WTC11 (cell line): ENCODE measurements around the gene KLK13.

Source experiments
- CTCF ChIP-seq: fragments of 200-600 bp; IDR thresholded peaks from 2 replicates; pipeline ENCODE4 v1.8.0; 2022; ENCODE audit warnings: antibody characterized with exemption
- ETV6 ChIP-seq: sonication (generic); formaldehyde crosslinking; IDR thresholded peaks from 2 replicates; pipeline ENCODE4 v1.8.1; 2022; ENCODE audit warnings: mild to moderate bottlenecking, missing genetic modification reagents
- FOXP1 ChIP-seq: sonication (generic); formaldehyde crosslinking; IDR thresholded peaks from 2 replicates; pipeline ENCODE4 v1.8.0; 2022; ENCODE audit warnings: missing genetic modification reagents, mild to moderate bottlenecking, moderate library complexity, borderline replicate concordance
- USF2 ChIP-seq: sonication (generic); formaldehyde crosslinking; IDR thresholded peaks from 2 replicates; pipeline ENCODE4 v1.8.1; 2023; ENCODE audit warnings: mild to moderate bottlenecking, missing genetic modification reagents, moderate library complexity

GRCh38 chr19:51016798-51017683, 47.9 kb downstream of the KLK13 start:
- TF ChIP-seq CTCF (peak; percentile 81), USF2 (no peak), FOXP1 (CRISPR knock-in tag) (0 out of 2 replicates have a peak, but pooled peaks have one; percentile 29), ETV6 (CRISPR knock-in tag) (no peak)
